HEK293 (cell line): ENCODE measurements around the gene WRAP53.

Experiments
- HOXD13 ChIP-seq: sonication (generic); formaldehyde crosslinking; IDR thresholded peaks from 2 replicates; pipeline ENCODE4 v1.8.0; 2022; ENCODE audit warnings: missing genetic modification reagents, borderline replicate concordance
- RBAK ChIP-seq: fragments of 450-650 bp; formaldehyde crosslinking; IDR thresholded peaks from 2 replicates; pipeline ENCODE4 v1.5.1; 2016; ENCODE audit warnings: missing biosample characterization, missing genetic modification characterization
- SP2 ChIP-seq: fragments of 450-650 bp; formaldehyde crosslinking; IDR thresholded peaks from 2 replicates; pipeline ENCODE4 v1.5.1; 2016; ENCODE audit warnings: missing biosample characterization, missing genetic modification characterization
- ZFP69B ChIP-seq: fragments of 450-650 bp; formaldehyde crosslinking; IDR thresholded peaks from 2 replicates; pipeline ENCODE4 v1.5.1; 2016; ENCODE audit warnings: missing biosample characterization, missing genetic modification characterization
- ZNF140 ChIP-seq: fragments of 450-650 bp; formaldehyde crosslinking; IDR thresholded peaks from 2 replicates; pipeline ENCODE4 v1.5.1; 2016; ENCODE audit warnings: missing biosample characterization, missing genetic modification characterization
- ZNF19 ChIP-seq: fragments of 450-650 bp; formaldehyde crosslinking; IDR thresholded peaks from 2 replicates; pipeline ENCODE4; 2016; ENCODE audit warnings: missing biosample characterization, missing genetic modification characterization, low read depth
- ZNF248 ChIP-seq: fragments of 450-650 bp; formaldehyde crosslinking; IDR thresholded peaks from 2 replicates; pipeline ENCODE4 v1.5.1; 2017; ENCODE audit warnings: missing biosample characterization, missing genetic modification characterization
- ZNF274 ChIP-seq, 2 experiments: fragments of 200-500 bp in 1 of 2; fragments of 450-650 bp in 1 of 2; sonication (Bioruptor generic) in 1 of 2; formaldehyde crosslinking in 1 of 2; IDR thresholded peaks; 2 replicates each; pipeline versions ENCODE4 v1.5.1 to v1.6.1; 2014 to 2016; ENCODE audit warnings: borderline replicate concordance in 1 of 2, inconsistent platforms in 1 of 2, low read length in 1 of 2, missing biosample characterization in 1 of 2, missing genetic modification characterization in 1 of 2
- ZNF510 ChIP-seq: fragments of 450-650 bp; formaldehyde crosslinking; IDR thresholded peaks from 2 replicates; pipeline ENCODE4 v1.5.1; 2018; ENCODE audit warnings: mild to moderate bottlenecking, missing genetic modification characterization, missing biosample characterization; ENCODE audit not compliant: insufficient replicate concordance
- ZNF791 ChIP-seq: fragments of 450-650 bp; formaldehyde crosslinking; IDR thresholded peaks from 2 replicates; pipeline ENCODE4 v1.5.1; 2016; ENCODE audit warnings: missing biosample characterization, missing genetic modification characterization
- TF ChIP-seq, protein P1 (sequence below): fragments of 450-650 bp; formaldehyde crosslinking; IDR thresholded peaks from 2 replicates; pipeline ENCODE4 v1.5.1; 2016; ENCODE audit warnings: missing biosample characterization, missing genetic modification characterization
- TF ChIP-seq, protein P2 (sequence below): fragments of 450-650 bp; formaldehyde crosslinking; IDR thresholded peaks from 2 replicates; pipeline ENCODE4 v1.5.1; 2016; ENCODE audit warnings: missing biosample characterization, missing genetic modification characterization
- TF ChIP-seq, protein P3 (sequence below): fragments of 450-650 bp; IDR thresholded peaks from 2 replicates; pipeline ENCODE4 v1.5.1; 2018; ENCODE audit warnings: missing biosample characterization, mild to moderate bottlenecking, missing genetic modification characterization
- TF ChIP-seq, protein P4 (sequence below): fragments of 450-650 bp; formaldehyde crosslinking; IDR thresholded peaks from 2 replicates; pipeline ENCODE4 v1.5.1; 2016; ENCODE audit warnings: missing biosample characterization, missing genetic modification characterization
- TF ChIP-seq, protein P5 (sequence below): fragments of 450-650 bp; formaldehyde crosslinking; IDR thresholded peaks from 2 replicates; pipeline ENCODE4 v1.5.1; 2016; ENCODE audit warnings: missing biosample characterization, missing genetic modification characterization, low read depth
- TF ChIP-seq, protein P6 (sequence below): fragments of 450-650 bp; formaldehyde crosslinking; IDR thresholded peaks from 2 replicates; pipeline ENCODE4 v1.5.1; 2016; ENCODE audit warnings: missing biosample characterization, missing genetic modification characterization

The WRAP53 gene

DNA sequence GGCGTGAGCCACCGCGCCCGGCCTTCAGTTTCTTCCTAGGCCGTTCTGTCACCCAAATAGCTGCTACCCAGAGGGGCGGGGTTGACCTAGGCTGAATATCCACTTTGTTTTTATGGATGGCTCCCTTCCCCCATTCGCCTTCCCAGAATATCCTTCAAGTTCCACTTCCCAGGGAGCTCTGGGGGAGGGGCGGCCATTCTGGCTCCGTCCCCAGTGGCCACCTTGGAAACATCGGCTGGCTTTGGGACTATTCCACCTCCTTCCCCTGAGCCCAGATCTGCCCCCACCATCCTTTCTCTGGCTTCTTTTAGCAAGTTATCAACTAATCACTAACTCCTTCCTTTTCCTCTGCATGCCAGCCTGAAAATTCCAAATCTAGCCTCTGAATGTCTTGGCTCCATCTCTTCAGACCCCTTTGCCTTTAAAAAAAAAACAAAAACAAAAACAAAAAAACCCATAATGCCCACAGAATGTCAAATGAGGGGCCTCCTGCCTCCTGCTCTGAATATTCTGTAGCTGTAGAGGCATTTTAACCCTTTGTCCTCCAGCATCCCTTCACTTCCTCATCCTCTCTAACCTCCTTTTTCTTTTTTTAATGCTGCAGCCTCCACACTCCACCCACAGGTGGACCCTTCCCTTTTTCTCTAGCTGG, 31.2 kb upstream of the WRAP53 start (continued):
- TF ChIP-seq ZNF140 (peak; percentile 84), ZNF510 (tag by site-specific recombination) (no peak), SP2 (0 out of 2 replicates have a peak, but pooled peaks have one; percentile 5), ZNF19 (tag by site-specific recombination) (no peak), HOXD13 (CRISPR knock-in tag) (no peak), ZNF274 (IDR thresholded peaks at IDR 0.05; ENCODE audit: low read length) (no peak), ZNF274 (tag by site-specific recombination; IDR thresholded peaks at IDR 0.05; ENCODE audit: borderline replicate concordance) (no peak), ZNF791 (no peak), ZNF248 (tag by site-specific recombination) (no peak), RBAK (no peak), ZFP69B (tag by site-specific recombination) (no peak)
- TF ChIP-seq, protein P1, sequence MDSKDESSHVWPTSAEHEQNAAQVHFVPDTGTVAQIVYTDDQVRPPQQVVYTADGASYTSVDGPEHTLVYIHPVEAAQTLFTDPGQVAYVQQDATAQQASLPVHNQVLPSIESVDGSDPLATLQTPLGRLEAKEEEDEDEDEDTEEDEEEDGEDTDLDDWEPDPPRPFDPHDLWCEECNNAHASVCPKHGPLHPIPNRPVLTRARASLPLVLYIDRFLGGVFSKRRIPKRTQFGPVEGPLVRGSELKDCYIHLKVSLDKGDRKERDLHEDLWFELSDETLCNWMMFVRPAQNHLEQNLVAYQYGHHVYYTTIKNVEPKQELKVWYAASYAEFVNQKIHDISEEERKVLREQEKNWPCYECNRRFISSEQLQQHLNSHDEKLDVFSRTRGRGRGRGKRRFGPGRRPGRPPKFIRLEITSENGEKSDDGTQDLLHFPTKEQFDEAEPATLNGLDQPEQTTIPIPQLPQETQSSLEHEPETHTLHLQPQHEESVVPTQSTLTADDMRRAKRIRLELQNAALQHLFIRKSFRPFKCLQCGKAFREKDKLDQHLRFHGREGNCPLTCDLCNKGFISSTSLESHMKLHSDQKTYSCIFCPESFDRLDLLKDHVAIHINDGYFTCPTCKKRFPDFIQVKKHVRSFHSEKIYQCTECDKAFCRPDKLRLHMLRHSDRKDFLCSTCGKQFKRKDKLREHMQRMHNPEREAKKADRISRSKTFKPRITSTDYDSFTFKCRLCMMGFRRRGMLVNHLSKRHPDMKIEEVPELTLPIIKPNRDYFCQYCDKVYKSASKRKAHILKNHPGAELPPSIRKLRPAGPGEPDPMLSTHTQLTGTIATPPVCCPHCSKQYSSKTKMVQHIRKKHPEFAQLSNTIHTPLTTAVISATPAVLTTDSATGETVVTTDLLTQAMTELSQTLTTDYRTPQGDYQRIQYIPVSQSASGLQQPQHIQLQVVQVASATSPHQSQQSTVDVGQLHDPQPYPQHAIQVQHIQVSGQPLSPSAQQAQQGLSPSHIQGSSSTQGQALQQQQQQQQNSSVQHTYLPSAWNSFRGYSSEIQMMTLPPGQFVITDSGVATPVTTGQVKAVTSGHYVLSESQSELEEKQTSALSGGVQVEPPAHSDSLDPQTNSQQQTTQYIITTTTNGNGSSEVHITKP (tag by site-specific recombination) = peak; percentile 64
- TF ChIP-seq, protein P2, sequence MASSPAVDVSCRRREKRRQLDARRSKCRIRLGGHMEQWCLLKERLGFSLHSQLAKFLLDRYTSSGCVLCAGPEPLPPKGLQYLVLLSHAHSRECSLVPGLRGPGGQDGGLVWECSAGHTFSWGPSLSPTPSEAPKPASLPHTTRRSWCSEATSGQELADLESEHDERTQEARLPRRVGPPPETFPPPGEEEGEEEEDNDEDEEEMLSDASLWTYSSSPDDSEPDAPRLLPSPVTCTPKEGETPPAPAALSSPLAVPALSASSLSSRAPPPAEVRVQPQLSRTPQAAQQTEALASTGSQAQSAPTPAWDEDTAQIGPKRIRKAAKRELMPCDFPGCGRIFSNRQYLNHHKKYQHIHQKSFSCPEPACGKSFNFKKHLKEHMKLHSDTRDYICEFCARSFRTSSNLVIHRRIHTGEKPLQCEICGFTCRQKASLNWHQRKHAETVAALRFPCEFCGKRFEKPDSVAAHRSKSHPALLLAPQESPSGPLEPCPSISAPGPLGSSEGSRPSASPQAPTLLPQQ = no peak
- TF ChIP-seq, protein P3, sequence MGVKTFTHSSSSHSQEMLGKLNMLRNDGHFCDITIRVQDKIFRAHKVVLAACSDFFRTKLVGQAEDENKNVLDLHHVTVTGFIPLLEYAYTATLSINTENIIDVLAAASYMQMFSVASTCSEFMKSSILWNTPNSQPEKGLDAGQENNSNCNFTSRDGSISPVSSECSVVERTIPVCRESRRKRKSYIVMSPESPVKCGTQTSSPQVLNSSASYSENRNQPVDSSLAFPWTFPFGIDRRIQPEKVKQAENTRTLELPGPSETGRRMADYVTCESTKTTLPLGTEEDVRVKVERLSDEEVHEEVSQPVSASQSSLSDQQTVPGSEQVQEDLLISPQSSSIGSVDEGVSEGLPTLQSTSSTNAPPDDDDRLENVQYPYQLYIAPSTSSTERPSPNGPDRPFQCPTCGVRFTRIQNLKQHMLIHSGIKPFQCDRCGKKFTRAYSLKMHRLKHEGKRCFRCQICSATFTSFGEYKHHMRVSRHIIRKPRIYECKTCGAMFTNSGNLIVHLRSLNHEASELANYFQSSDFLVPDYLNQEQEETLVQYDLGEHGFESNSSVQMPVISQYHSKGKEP (tag by site-specific recombination) = no peak
- TF ChIP-seq, protein P4, sequence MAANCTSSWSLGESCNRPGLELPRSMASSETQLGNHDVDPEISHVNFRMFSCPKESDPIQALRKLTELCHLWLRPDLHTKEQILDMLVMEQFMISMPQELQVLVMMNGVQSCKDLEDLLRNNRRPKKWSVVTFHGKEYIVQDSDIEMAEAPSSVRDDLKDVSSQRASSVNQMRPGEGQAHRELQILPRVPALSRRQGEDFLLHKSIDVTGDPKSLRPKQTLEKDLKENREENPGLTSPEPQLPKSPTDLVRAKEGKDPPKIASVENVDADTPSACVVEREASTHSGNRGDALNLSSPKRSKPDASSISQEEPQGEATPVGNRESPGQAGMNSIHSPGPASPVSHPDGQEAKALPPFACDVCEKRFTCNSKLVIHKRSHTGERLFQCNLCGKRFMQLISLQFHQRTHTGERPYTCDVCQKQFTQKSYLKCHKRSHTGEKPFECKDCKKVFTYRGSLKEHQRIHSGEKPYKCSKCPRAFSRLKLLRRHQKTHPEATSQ (tag by site-specific recombination) = no peak
- TF ChIP-seq, protein P5, sequence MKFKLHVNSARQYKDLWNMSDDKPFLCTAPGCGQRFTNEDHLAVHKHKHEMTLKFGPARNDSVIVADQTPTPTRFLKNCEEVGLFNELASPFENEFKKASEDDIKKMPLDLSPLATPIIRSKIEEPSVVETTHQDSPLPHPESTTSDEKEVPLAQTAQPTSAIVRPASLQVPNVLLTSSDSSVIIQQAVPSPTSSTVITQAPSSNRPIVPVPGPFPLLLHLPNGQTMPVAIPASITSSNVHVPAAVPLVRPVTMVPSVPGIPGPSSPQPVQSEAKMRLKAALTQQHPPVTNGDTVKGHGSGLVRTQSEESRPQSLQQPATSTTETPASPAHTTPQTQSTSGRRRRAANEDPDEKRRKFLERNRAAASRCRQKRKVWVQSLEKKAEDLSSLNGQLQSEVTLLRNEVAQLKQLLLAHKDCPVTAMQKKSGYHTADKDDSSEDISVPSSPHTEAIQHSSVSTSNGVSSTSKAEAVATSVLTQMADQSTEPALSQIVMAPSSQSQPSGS (tag by site-specific recombination) = no peak
- TF ChIP-seq, protein P6, sequence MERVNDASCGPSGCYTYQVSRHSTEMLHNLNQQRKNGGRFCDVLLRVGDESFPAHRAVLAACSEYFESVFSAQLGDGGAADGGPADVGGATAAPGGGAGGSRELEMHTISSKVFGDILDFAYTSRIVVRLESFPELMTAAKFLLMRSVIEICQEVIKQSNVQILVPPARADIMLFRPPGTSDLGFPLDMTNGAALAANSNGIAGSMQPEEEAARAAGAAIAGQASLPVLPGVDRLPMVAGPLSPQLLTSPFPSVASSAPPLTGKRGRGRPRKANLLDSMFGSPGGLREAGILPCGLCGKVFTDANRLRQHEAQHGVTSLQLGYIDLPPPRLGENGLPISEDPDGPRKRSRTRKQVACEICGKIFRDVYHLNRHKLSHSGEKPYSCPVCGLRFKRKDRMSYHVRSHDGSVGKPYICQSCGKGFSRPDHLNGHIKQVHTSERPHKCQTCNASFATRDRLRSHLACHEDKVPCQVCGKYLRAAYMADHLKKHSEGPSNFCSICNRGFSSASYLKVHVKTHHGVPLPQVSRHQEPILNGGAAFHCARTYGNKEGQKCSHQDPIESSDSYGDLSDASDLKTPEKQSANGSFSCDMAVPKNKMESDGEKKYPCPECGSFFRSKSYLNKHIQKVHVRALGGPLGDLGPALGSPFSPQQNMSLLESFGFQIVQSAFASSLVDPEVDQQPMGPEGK = 0 out of 2 replicates have a peak, but pooled peaks have one; percentile 28
